Measurements from ENCODE around the gene VRTN.

DNA sequence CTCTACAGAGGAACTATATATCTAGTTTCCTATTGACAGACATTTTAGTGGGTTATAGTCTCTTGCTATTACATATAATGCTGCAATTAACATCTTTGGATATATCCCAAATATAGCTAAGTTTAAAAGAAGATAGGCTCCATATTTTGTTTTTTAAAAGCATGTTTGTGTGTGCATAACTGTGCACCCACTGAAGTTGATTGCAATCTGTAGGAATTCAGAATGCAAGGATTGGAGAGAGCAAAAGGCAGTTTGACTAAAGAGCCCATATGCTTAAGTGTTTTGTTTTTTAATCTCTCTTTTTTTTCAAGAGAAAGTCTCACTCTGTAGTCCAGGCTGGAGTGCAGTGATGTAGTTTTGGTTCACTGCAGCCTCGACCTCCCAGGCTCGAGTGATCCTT lies 36.1 kb upstream of the VRTN start:
- TF ChIP-seq POLR2A (IDR thresholded peaks at IDR 0.05) (no peak), POLR2AphosphoS5 (IDR thresholded peaks at IDR 0.05) (no peak)
- TF ChIP-seq, protein P1, sequence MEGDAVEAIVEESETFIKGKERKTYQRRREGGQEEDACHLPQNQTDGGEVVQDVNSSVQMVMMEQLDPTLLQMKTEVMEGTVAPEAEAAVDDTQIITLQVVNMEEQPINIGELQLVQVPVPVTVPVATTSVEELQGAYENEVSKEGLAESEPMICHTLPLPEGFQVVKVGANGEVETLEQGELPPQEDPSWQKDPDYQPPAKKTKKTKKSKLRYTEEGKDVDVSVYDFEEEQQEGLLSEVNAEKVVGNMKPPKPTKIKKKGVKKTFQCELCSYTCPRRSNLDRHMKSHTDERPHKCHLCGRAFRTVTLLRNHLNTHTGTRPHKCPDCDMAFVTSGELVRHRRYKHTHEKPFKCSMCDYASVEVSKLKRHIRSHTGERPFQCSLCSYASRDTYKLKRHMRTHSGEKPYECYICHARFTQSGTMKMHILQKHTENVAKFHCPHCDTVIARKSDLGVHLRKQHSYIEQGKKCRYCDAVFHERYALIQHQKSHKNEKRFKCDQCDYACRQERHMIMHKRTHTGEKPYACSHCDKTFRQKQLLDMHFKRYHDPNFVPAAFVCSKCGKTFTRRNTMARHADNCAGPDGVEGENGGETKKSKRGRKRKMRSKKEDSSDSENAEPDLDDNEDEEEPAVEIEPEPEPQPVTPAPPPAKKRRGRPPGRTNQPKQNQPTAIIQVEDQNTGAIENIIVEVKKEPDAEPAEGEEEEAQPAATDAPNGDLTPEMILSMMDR (IDR thresholded peaks at IDR 0.05), result no peak
